H54 (cell line): ENCODE results near the gene TMEM235.

Experiments used
- DNase-seq: peaks from one replicate; pipeline ENCODE4 v3.0.0; 2011; ENCODE audit warnings: low spot score, mixed read lengths; ENCODE audit not compliant: insufficient read length
- FAIRE-seq: peaks from 3 replicates; lab custom pipeline; 2011; peaks lifted over from hg19 to GRCh38; lab: Jason Lieb, UNC
- POLR2A ChIP-seq: IDR thresholded peaks from 2 replicates; pipeline ENCODE4 v1.6.1; 2011; ENCODE audit warnings: low read depth, mild to moderate bottlenecking, low read length

The TMEM235 gene

DNA sequence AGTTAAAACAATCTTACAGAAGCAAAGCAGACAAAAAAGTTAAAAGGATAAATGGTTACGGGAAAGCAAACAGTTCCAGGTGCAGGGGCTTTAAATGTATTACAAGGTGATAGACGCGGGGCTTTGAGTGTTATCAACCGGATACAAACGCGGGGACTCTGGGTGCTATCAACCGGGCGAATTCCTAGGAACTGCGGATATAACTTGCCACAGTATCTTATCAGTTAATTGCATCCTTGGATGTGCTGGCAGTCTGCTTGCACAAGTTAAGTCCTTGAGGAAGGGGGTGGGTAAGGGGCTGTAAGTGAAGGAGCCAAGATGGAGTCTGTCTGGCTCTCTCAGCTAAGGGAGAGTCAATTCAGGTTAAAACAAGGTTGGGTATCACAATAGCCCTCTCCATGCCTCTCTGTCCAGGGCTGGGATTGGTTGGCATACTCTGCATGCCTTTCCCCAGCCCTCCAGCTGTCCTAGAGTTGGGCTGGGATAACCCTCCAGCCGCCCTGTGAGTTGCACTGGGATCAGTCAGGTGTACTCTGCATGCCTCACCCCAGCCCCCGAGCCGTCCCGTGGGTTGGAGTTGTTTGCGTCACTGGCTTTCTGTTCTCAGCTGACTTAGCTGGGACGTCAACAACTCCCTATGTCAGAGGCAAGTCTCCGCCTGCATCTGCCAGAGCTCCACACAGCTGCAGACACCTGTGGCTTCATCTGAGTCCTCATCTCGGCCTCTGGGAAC, 40.9 kb downstream of the TMEM235 start:
- DNase-seq (no peak), FAIRE-seq (no peak)
- TF ChIP-seq POLR2A: no peak

GRCh38 chr17:78272914-78273258, 41.5 kb downstream of the TMEM235 start:
- FAIRE-seq (no peak), DNase-seq (no peak)
- no peak for TF ChIP-seq POLR2A

DNA sequence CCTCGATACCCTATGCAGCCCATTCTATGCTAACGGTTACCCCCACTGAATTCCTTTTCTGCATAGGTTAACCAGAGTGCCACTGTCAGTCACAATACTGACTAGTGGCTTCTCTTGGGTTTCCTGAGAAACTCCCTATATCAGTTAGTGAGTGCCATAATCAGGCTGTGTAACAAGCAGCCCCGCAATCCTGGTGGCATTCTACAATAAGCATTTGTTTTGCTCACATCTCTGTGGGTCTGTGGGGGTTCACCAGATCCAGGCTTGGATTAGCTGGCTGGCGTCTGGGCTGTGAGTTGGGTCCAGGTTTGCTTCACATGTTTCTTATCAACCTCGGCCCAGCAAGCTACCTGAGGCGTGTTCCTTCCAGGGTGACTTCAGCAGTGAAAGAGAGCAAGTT, 42.4 kb downstream of the TMEM235 start:
- FAIRE-seq (no peak), DNase-seq (no peak)
- TF ChIP-seq POLR2A: no peak

- TF ChIP-seq POLR2A: no peak
- FAIRE-seq: no peak
- DNase-seq: no peak
These were observed 43.9 kb downstream of the TMEM235 start for GRCh38 chr17:78275355-78275754.

- no peak for TF ChIP-seq POLR2A
- FAIRE-seq: no peak
- DNase-seq: no peak
These were observed 44.9 kb downstream of the TMEM235 start for GRCh38 chr17:78276098-78276887.

DNA sequence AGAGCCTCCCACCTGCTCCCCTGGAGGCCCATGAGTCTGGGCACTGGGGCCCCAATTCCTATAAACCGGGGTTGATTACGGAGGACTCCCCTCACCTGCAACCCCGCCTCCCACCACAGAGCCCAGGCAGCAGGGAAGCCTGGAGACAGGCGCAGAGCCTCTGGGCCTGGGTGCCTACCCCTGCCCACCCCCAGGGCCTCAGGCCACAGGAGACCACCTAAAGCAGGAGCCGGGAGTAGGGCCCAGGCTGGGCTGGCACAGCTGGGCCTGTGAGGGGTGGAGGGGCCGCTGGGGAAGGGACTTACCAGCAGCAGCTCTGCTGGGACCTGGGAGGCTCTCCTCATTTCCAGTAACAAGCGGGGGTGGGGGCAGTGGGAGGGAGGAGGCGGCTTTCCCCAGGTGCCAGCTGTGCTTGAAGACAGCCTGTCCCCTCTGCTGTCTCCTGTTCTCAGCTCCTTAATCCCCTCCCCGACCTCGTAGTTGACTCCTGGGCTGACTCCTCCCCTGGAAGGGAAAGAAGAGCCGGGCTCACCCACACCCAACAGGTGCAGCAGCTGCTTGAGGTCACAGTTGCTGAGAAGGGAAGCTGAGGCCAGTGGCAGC, 46.8 kb downstream of the TMEM235 start:
- no peak for DNase-seq
- FAIRE-seq: no peak
- no peak for TF ChIP-seq POLR2A

GRCh38 chr17:78279360-78279990, 48.0 kb downstream of the TMEM235 start:
- DNase-seq: no peak
- TF ChIP-seq POLR2A: no peak
- no peak for FAIRE-seq

- TF ChIP-seq POLR2A: no peak
- FAIRE-seq (no peak), DNase-seq (no peak)
These were observed 49.9 kb downstream of the TMEM235 start for GRCh38 chr17:78281249-78281845.

GRCh38 chr17:78284146-78284545, 52.7 kb downstream of the TMEM235 start:
- DNase-seq: no peak
- no peak for TF ChIP-seq POLR2A
- no peak for FAIRE-seq

GRCh38 chr17:78289004-78289403, 57.6 kb downstream of the TMEM235 start:
- FAIRE-seq: no peak
- no peak for TF ChIP-seq POLR2A
- DNase-seq: no peak

GRCh38 chr17:78289802-78290363, 58.5 kb downstream of the TMEM235 start:
- no peak for TF ChIP-seq POLR2A
- FAIRE-seq (no peak), DNase-seq (peak; percentile 85)
